GM12878 (cell line): ENCODE data around the gene FLT1. TPM values are rescaled to one million over a fixed set of nuclear protein-coding genes. Genes with fewer than 3 reads are reported as not detected.

Source experiments
- ATAC-seq: fragments of 200-7000 bp; cut with Tn5 transposase; 3 replicates; pipeline ENCODE4 v1.9.1; 2020; ENCODE audit warnings: mild to moderate bottlenecking, moderate library complexity
- BruUV-seq: library from RNA; stranded (reverse); fragments of 400-500 nt; replicated peaks from 2 replicates; lab custom pipeline; 2021; lab: Mats Ljungman, UMichigan
- CTCF ChIA-PET: fragments of 300-600 bp; sonication (Branson Sonifier 250); formaldehyde crosslinking; extraction: SDS; loops from one replicate; lab custom pipeline; 2021; ENCODE audit warnings: inconsistent platforms; lab: Yijun Ruan, JAX
- POLR2A ChIA-PET: fragments of 350-600 bp; formaldehyde crosslinking; extraction: SDS; loops from one replicate; lab custom pipeline; 2021; ENCODE audit warnings: inconsistent platforms; lab: Charles Lee
- RAD21 ChIA-PET: fragments of 300-600 bp; sonication (Branson Sonifier 250); formaldehyde crosslinking; loops from one replicate; lab custom pipeline; 2023; ENCODE audit warnings: antibody characterized with exemption; ENCODE audit not compliant: unreplicated experiment; lab: Charles Lee
- SMC1A ChIA-PET: fragments of 300-600 bp; sonication (Branson Sonifier 250); formaldehyde crosslinking; loops from one replicate; lab custom pipeline; 2023; ENCODE audit not compliant: unreplicated experiment, uncharacterized antibody; lab: Charles Lee
- DNase-seq: peaks from one replicate; pipeline ENCODE4 v3.0.0-alpha.2; 2011; ENCODE audit warnings: low read depth, low spot score
- FAIRE-seq: peaks from 3 replicates; lab custom pipeline; 2011; peaks lifted over from hg19 to GRCh38; lab: Jason Lieb, UNC
- H2AFZ ChIP-seq: 2 replicates; pipeline ENCODE4 v1.6.0; 2011; ENCODE audit warnings: low read depth, low read length, control low read depth; ENCODE audit not compliant: control insufficient read depth
- H3K27ac ChIP-seq: 2 replicates; pipeline ENCODE4 v1.5.1; 2011; ENCODE audit warnings: control low read depth; ENCODE audit not compliant: control insufficient read depth, insufficient read depth
- H3K27me3 ChIP-seq, 2 experiments: replicated peaks in 1 of 2; 2 replicates each; pipeline versions ENCODE4 v1.6.0 to v1.6.1; 2011; ENCODE audit warnings: low read length in 1 of 2; ENCODE audit not compliant: control insufficient read depth in 2 of 2, insufficient read depth in 2 of 2
- H3K36me3 ChIP-seq, 2 experiments: 2 replicates each; pipeline ENCODE4 v1.5.1; 2011; ENCODE audit warnings: low read length in 1 of 2; ENCODE audit not compliant: control insufficient read depth in 2 of 2, insufficient read depth in 2 of 2
- H3K4me1 ChIP-seq: 2 replicates; pipeline ENCODE4 v1.6.1; 2011; ENCODE audit warnings: mild to moderate bottlenecking, low read length, moderate library complexity, mixed read lengths; ENCODE audit not compliant: control insufficient read depth, insufficient read depth
- H3K4me2 ChIP-seq: 2 replicates; pipeline ENCODE4 v1.6.0; 2011; ENCODE audit warnings: control low read depth; ENCODE audit not compliant: control insufficient read depth, insufficient read depth
- H3K4me3 ChIP-seq: fragments of 200-600 bp; sonication (generic); 2 replicates; pipeline ENCODE4 v1.5.1; 2016
- H3K79me2 ChIP-seq: 2 replicates; pipeline ENCODE4 v1.6.0; 2011; ENCODE audit warnings: low read length; ENCODE audit not compliant: control insufficient read depth, insufficient read depth
- H3K9ac ChIP-seq: 2 replicates; pipeline ENCODE4 v1.8.0; 2011; ENCODE audit warnings: low read length, control low read depth, mixed read lengths; ENCODE audit not compliant: control insufficient read depth, insufficient read depth
- H3K9me3 ChIP-seq: replicated peaks from 3 replicates; pipeline ENCODE4 v1.5.1; 2011; ENCODE audit warnings: mild to moderate bottlenecking, low read length; ENCODE audit not compliant: control insufficient read depth, insufficient read depth
- H4K20me1 ChIP-seq: 2 replicates; pipeline ENCODE4 v1.6.0; 2011; ENCODE audit not compliant: control insufficient read depth, insufficient read depth
- ATF3 ChIP-seq: IDR thresholded peaks from 2 replicates; pipeline ENCODE4 v1.6.1; 2011; ENCODE audit warnings: low read depth, mild to moderate bottlenecking, low read length, moderate library complexity, borderline replicate concordance; ENCODE audit errors: extremely low read depth
- CREB1 ChIP-seq: IDR thresholded peaks from 2 replicates; pipeline ENCODE4 v1.6.1; 2012; ENCODE audit warnings: low read depth, mild to moderate bottlenecking, inconsistent platforms
- CREM ChIP-seq: IDR thresholded peaks from 2 replicates; pipeline ENCODE4 v1.6.1; 2014; ENCODE audit warnings: antibody characterized with exemption, low read depth
- RELA ChIP-seq: fragments of 450-650 bp; IDR thresholded peaks from 2 replicates; pipeline ENCODE4 v1.8.0; 2014; ENCODE audit warnings: borderline replicate concordance; ENCODE audit not compliant: partially characterized antibody
- SMARCA5 ChIP-seq: fragments of 450-650 bp; IDR thresholded peaks from 2 replicates; pipeline ENCODE4 v1.6.1; 2017; ENCODE audit warnings: mild to moderate bottlenecking
- SRF ChIP-seq, 2 experiments: IDR thresholded peaks; 2 replicates each; pipeline ENCODE4 v1.6.1; 2011; ENCODE audit warnings: low read depth in 2 of 2, low read length in 2 of 2, mild to moderate bottlenecking in 1 of 2, moderate library complexity in 1 of 2
- ZNF217 ChIP-seq: fragments of 450-650 bp; IDR thresholded peaks from 2 replicates; pipeline ENCODE4 v1.6.1; 2017; ENCODE audit warnings: antibody characterized with exemption, mild to moderate bottlenecking
- ZNF687 ChIP-seq: fragments of 450-650 bp; IDR thresholded peaks from 2 replicates; pipeline ENCODE4 v1.6.1; 2017; ENCODE audit warnings: mild to moderate bottlenecking, moderate library complexity
- WGBS: methylation state at CpG from one replicate; pipeline ENCODE4 v1.1.6; 2016; ENCODE audit warnings: low lambda C conversion rate; ENCODE audit not compliant: insufficient replicate concordance, insufficient coverage; ENCODE audit errors: missing lambda C conversion rate; 5-methylcytosine and 5-hydroxymethylcytosine counted together
- in situ Hi-C: fragments of 300-500 bp; cut with MboI; formaldehyde crosslinking; loops from 9 replicates; pipeline ENCODE4 v1.14.3; 2018; ENCODE audit warnings: mixed read lengths
- intact Hi-C: fragments of 100-400 bp; cut with micrococcal nuclease; formaldehyde crosslinking; loops from one replicate; pipeline ENCODE4 v1.14.2; 2022; ENCODE audit not compliant: unreplicated experiment
- polyA plus RNA-seq, 11 experiments: library from polyadenylated mRNA; depleted of rRNA in 4 of 11; unstranded in 6 of 11; stranded (reverse) in 5 of 11; fragments of >200 nt; fragmentation: Nextera tagmentation in 4 of 11; fragmentation: Illumina TruSeq in 1 of 11; extraction: Ambion mirVana in 4 of 11; extraction: Trizol in 1 of 11; gene quantifications; 1 replicate in 1 of 11; 2 replicates in 10 of 11; pipeline versions ENCODE4 v1.2.1 to v1.2.3, GENCODE V29; 2011 to 2016; ENCODE audit warnings: inconsistent platforms in 2 of 11, missing spikeins in 2 of 11, low read depth in 1 of 11
- total RNA-seq, 4 experiments: library from RNA; depleted of rRNA in 3 of 4; stranded (reverse); fragments of >200 nt in 3 of 4; fragmentation: Illumina TruSeq in 1 of 4; extraction: Trizol in 1 of 4; gene quantifications; 2 replicates each; pipeline versions ENCODE4 v1.2.1 to v1.2.3, GENCODE V29; 2013 to 2021

The FLT1 gene
- total and polyA plus RNA-seq, 10 of the 15 experiments (the other 5 are each of a cell fraction or from before 2014, with no cell fraction given) = 0.55 to 5.6 (median 0.84) TPM

GRCh38 chr13:28353679-28354078, 141.2 kb downstream of the FLT1 start:
- Histone ChIP-seq H2AFZ (no peak overlapping the region; the same call in 1 of the 2 replicates), H3K4me1 (peaks cover 14% of the 10 kb centered on the region), H3K79me2 (no peaks in the 10 kb centered on the region), H3K4me3 (no peak overlapping the region), H3K36me3 (no peaks in the 10 kb centered on the region), H3K9me3 (no peaks in the 10 kb centered on the region; the same call in 2 of the 3 replicates), H3K27me3 (no peaks in the 10 kb centered on the region), H3K27ac (no peak overlapping the region), H3K4me2 (no peak overlapping the region), H3K9ac (no peak overlapping the region), H4K20me1 (no peaks in the 10 kb centered on the region)
- WGBS = 60% methylated on average over 4 of the region's 4 CpGs
- in situ Hi-C loops (no loop called here), intact Hi-C loops (no loop called here)
- CTCF ChIA-PET = interaction anchor here (1.0 to 1.5 kb wide), 2 partner anchors 29 to 55 kb away, joined by 3 to 6 read pairs; no protein-coding TSS in a partner anchor
- no peak for ATAC-seq
- POLR2A ChIA-PET = interaction anchor here (0.6 kb wide), 2 partner anchors 87 to 492 kb away, joined by 3 to 5 read pairs; no protein-coding TSS in a partner anchor
- BruUV-seq = no TSS peak
- RAD21 ChIA-PET = no interaction called here
- TF ChIP-seq SMARCA5 (no peak), ZNF217 (no peak), CREB1 (no peak), CREM (no peak), RELA (no peak), ZNF687 (no peak), ATF3 (no peak), SRF (IDR thresholded peaks at IDR 0.05; ENCODE audit: low read depth in 2 of 2, low read length in 2 of 2) (no peak)
- SMC1A ChIA-PET = no interaction called here
- no peak for FAIRE-seq
- DNase-seq = no peak
